Measurements from ENCODE around the gene ULK3. TPM values are rescaled to one million over a fixed set of nuclear protein-coding genes. Genes with fewer than 3 reads are reported as not detected.

ULK3 gene
- total RNA-seq, 1 donor from 2014 or later: 43.9 TPM

- H3K4me1 ChIP-seq: no peaks in the 10 kb centered on the region
- ATAC-seq: no peak
Observed at GRCh38 chr15:74809956-74810355, 33.0 kb downstream of the ULK3 start.

DNA sequence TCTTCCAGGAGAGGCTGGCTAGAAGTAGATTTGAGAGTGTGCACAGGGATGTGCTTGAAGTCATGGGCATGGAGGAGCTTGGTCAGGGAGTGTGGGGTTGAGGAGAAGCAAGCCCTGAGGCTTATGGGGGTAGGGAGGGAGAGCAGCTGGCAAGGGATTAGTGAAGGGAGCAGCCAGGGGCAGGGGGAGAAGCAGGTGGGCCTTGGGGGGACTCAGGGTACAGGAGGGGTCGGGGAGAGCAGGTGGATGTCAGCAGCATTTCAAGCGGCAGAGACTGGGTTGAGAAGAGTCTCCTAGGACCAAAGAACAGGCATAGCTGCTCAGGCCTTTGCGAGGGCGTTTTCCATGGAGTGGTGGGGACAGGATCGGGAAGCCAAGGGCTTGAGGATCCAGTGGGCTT, 33.7 kb downstream of the ULK3 start:
- ATAC-seq: no peak
- no peak for DNase-seq
- no peaks in the 10 kb centered on the region for H3K9me3 ChIP-seq
- no peak overlapping the region for H3K27ac ChIP-seq
- no peaks in the 10 kb centered on the region for H3K27me3 ChIP-seq
- H3K36me3 ChIP-seq: peaks cover 3% of the 10 kb centered on the region
- no peaks in the 10 kb centered on the region for H3K4me1 ChIP-seq
- intact Hi-C loops (cut with DNase I): no loop called here
- no peak overlapping the region for H3K4me3 ChIP-seq
- no peak for TF ChIP-seq CTCF (IDR thresholded peaks at IDR 0.05)

More at GRCh38 chr15:74809956-74810355, 33.0 kb downstream of the ULK3 start:
- Histone ChIP-seq H3K27me3 (no peaks in the 10 kb centered on the region), H3K4me3 (no peak overlapping the region), H3K36me3 (no peaks in the 10 kb centered on the region), H3K9me3 (no peaks in the 10 kb centered on the region), H3K27ac (no peak overlapping the region)
- TF ChIP-seq CTCF (IDR thresholded peaks at IDR 0.05): no peak
- DNase-seq: no peak
- intact Hi-C loops (cut with DNase I): no loop called here

- Histone ChIP-seq H3K27me3 (no peaks in the 10 kb centered on the region), H3K27ac (no peak overlapping the region), H3K36me3 (peaks cover 7% of the 10 kb centered on the region), H3K9me3 (no peaks in the 10 kb centered on the region), H3K4me1 (no peaks in the 10 kb centered on the region), H3K4me3 (no peak overlapping the region)
- DNase-seq (no peak), ATAC-seq (no peak)
- TF ChIP-seq CTCF (IDR thresholded peaks at IDR 0.05): no peak
- intact Hi-C loops (cut with DNase I): no loop called here
Observed at GRCh38 chr15:74808840-74809229, 34.1 kb downstream of the ULK3 start.

DNA sequence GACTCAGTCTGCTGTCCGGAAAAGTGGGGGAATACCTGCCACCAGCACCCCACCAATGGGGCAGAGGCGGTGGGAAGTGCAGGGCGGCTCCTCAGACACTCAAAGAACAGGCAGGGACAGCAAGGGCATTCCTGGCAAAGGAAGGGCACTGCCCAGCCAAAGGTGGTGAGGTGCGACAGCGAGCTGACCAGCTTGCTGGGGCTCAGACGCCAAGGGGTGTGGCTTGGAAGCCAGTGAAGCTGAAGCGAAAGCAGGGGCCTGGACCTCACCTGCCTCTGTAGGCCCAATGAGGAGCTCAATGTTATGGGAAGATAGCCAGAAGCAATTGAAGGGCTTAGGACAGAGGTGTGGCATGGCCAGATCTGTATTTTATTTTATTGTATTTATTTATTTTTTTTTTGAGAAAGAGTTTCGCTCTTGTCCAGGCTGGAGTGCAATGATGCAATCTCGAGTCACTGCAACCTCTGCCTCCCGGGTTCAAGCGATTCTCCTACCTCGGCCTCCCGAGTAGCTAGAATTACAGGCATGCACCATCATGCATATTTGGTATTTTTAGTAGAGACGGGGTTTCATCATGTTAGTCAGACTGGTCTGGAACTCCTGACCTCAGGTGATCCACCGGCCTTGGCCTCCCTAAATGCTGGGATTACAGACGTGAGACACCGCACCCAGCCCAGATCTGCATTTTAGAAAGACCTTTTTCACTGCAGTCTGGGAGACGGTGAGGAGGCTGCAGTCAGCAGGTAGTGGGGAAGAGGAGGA, 34.7 kb downstream of the ULK3 start:
- Histone ChIP-seq H3K4me3 (no peak overlapping the region), H3K27me3 (no peaks in the 10 kb centered on the region), H3K36me3 (peaks cover 13% of the 10 kb centered on the region), H3K27ac (no peak overlapping the region), H3K4me1 (no peaks in the 10 kb centered on the region), H3K9me3 (no peaks in the 10 kb centered on the region)
- DNase-seq (peak; percentile 84), ATAC-seq (peak; percentile 90)
- intact Hi-C loops (cut with DNase I): no loop called here
- no peak for TF ChIP-seq CTCF (IDR thresholded peaks at IDR 0.05)

DNA sequence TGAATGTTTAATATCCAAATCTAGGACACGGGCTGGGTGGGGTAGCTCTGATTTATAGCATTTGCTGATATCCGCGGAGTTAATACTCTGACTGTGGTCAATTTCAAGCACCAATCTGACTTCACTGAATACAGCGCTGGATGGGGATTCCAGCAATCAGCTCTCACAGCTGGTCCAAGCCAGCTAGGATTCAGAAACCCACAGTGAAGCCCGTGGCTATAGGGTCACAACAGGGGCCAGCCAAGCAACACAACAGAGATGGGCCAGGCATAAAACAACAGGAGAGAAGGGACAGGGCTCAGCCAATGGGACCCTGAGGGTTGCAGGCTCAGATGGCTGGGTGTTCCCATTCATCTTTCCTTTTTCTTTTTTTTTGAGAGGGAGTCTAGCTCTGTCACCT, 35.7 kb downstream of the ULK3 start:
- Histone ChIP-seq H3K4me1 (no peaks in the 10 kb centered on the region), H3K27ac (no peak overlapping the region), H3K36me3 (peaks cover 22% of the 10 kb centered on the region), H3K9me3 (no peaks in the 10 kb centered on the region), H3K4me3 (no peak overlapping the region), H3K27me3 (no peaks in the 10 kb centered on the region)
- TF ChIP-seq CTCF (IDR thresholded peaks at IDR 0.05): no peak
- no peak for ATAC-seq
- intact Hi-C loops (cut with DNase I): no loop called here
- DNase-seq: no peak
